ENCODE data around the gene NUMBL. TPM values are rescaled to one million over a fixed set of nuclear protein-coding genes. Genes with fewer than 3 reads are reported as not detected.

Gene NUMBL
- total RNA-seq, 1 experiment from 2014 or later = 18.3 TPM

Other genes starting within 250 kb of the NUMBL start
- gene SERTAD3, start 246.3 kb downstream of the NUMBL start, total RNA-seq (2014; rRNA removed; shearing (Covaris generic)) = 26.0 and 29.9 TPM in 2 replicates
- 43.6 and 53.8 TPM in 2 replicates for gene BLVRB, start 224.9 kb downstream of the NUMBL start, total RNA-seq (2014; rRNA removed; shearing (Covaris generic))
- gene SPTBN4, start 223.7 kb downstream of the NUMBL start, total RNA-seq (2014; rRNA removed; shearing (Covaris generic)) = 0.78 and 1.1 TPM in 2 replicates
- 52.3 and 58.2 TPM in 2 replicates for gene SHKBP1, start 113.8 kb downstream of the NUMBL start, total RNA-seq (2014; rRNA removed; shearing (Covaris generic))
- gene LTBP4, start 89.3 kb downstream of the NUMBL start, total RNA-seq (2014; rRNA removed; shearing (Covaris generic)) = 54.6 and 83.1 TPM in 2 replicates
- gene COQ8B, start 26.2 kb upstream of the NUMBL start, total RNA-seq (2014; rRNA removed; shearing (Covaris generic)) = 73.8 and 82.7 TPM in 2 replicates
- 10.5 and 14.0 TPM in 2 replicates for gene ITPKC, start 26.5 kb upstream of the NUMBL start, total RNA-seq (2014; rRNA removed; shearing (Covaris generic))
- 3.1 and 4.7 TPM in 2 replicates for gene ACTMAP, start 59.8 kb upstream of the NUMBL start, total RNA-seq (2014; rRNA removed; shearing (Covaris generic))
- 440 and 502 TPM in 2 replicates for gene SNRPA, start 60.6 kb upstream of the NUMBL start, total RNA-seq (2014; rRNA removed; shearing (Covaris generic))
- not detected in 2 replicates for gene MIA, start 84.9 kb upstream of the NUMBL start, total RNA-seq (2014; rRNA removed; shearing (Covaris generic))
- 23.8 and 26.4 TPM in 2 replicates for gene RAB4B, start 87.6 kb upstream of the NUMBL start, total RNA-seq (2014; rRNA removed; shearing (Covaris generic))
- 110 and 148 TPM in 2 replicates for gene EGLN2, start 108.5 kb upstream of the NUMBL start, total RNA-seq (2014; rRNA removed; shearing (Covaris generic))
- not detected in 2 replicates for gene CYP2A6, start 159.8 kb upstream of the NUMBL start, total RNA-seq (2014; rRNA removed; shearing (Covaris generic))
- not detected in 2 replicates for gene CYP2A7, start 191.6 kb upstream of the NUMBL start, total RNA-seq (2014; rRNA removed; shearing (Covaris generic))